GM10266 (cell line): ENCODE results near the gene PSTPIP1.

ENCODE experiments used
- DNase-seq: peaks from one replicate; pipeline ENCODE4 v3.0.0; 2012; ENCODE audit errors: extremely low spot score
- TF ChIP-seq, protein P1 (sequence below): IDR thresholded peaks from 2 replicates; pipeline ENCODE4 v1.5.1; 2012; ENCODE audit warnings: mild to moderate bottlenecking, low read depth; ENCODE audit not compliant: control insufficient read depth, insufficient read depth; ENCODE audit errors: missing control alignments

The PSTPIP1 gene

DNA sequence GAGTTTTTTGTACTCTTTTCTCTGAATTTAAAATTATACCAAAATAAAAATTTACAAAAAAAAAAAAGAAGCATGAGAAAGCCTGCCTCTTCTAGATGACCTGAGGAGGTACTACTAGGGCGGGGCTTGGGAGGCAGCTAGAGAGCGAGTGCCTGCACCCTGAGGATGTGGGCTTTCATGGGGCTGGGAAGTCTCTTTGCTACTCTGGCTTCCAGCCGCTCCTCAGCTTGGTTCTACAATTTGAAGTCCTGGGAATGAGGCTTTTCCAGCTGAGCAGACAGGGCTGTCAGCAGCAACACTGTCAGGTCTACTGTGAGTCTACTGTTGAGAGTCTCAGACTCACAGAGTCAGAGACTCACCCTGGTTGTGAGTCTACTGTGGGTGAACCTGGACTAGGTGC lies 8.2 kb upstream of the PSTPIP1 start:
- TF ChIP-seq, protein P1, sequence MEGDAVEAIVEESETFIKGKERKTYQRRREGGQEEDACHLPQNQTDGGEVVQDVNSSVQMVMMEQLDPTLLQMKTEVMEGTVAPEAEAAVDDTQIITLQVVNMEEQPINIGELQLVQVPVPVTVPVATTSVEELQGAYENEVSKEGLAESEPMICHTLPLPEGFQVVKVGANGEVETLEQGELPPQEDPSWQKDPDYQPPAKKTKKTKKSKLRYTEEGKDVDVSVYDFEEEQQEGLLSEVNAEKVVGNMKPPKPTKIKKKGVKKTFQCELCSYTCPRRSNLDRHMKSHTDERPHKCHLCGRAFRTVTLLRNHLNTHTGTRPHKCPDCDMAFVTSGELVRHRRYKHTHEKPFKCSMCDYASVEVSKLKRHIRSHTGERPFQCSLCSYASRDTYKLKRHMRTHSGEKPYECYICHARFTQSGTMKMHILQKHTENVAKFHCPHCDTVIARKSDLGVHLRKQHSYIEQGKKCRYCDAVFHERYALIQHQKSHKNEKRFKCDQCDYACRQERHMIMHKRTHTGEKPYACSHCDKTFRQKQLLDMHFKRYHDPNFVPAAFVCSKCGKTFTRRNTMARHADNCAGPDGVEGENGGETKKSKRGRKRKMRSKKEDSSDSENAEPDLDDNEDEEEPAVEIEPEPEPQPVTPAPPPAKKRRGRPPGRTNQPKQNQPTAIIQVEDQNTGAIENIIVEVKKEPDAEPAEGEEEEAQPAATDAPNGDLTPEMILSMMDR: no peak
- DNase-seq: no peak

DNA sequence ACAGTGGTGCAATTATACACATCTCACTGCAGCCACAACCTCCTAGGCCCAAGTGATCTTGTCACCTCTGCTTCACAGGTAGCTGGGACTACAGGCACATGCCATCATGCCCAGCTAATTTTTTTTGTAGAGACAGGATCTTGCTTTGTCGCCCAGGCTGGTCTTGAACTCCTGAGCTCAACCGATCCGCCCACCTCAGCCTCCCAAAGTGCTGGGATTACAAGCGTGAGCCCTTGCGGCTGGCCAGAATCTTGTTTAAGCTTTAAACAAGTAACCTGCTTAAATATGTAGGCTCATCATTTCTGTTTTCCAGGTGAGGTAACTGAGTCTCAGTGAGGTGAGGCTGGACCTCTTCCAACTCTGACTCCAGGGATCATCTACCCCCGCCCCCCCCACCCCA lies 7.7 kb upstream of the PSTPIP1 start:
- TF ChIP-seq, protein P1: no peak
- no peak for DNase-seq

DNA sequence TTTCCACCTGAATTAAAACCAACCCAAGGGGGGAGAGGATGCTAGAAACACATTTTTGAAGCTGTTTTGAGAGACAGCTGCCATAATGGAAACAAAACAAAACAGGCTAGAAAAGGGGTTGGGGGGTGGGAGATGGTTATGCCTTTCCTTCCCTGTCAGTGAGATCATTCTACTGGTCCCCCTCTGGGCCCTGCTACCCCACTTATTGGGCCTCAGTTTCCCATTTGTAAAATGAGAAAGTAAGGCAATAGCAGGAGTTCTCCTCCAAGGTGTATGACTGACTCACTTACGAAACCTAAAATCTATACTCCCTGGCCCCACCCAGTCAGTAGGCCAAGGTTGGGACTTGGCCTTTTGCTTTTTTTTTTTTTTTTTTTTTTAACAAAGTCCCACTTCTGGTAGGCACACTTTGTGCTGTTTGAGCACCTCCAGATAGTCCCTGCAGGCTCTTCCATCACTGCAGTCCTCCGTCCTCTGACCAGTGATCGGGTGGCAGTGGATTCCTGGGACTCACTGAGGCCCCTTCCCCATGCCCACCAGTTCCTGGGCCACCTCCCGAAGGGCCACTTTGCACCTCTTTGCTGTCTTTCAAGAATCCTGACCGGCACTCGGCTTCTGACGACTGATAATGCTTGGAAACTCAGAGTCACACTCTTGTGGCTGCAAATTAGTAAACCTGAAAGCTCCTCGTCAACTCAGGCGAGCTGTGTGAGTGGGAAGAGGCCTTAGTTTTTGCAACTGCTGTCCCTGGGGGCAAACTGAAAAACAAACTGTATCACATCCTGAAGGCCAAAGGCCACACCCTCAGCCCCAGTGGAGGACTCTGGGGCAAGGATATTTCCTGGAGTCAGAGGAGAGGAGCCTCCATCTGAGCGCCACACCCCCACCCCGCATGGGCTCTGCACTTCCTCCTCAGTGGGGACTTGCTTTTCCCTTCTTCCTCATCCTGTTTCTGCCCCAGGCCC lies 6.7 kb upstream of the PSTPIP1 start:
- peak; percentile 87 for DNase-seq
- TF ChIP-seq, protein P1: no peak

DNA sequence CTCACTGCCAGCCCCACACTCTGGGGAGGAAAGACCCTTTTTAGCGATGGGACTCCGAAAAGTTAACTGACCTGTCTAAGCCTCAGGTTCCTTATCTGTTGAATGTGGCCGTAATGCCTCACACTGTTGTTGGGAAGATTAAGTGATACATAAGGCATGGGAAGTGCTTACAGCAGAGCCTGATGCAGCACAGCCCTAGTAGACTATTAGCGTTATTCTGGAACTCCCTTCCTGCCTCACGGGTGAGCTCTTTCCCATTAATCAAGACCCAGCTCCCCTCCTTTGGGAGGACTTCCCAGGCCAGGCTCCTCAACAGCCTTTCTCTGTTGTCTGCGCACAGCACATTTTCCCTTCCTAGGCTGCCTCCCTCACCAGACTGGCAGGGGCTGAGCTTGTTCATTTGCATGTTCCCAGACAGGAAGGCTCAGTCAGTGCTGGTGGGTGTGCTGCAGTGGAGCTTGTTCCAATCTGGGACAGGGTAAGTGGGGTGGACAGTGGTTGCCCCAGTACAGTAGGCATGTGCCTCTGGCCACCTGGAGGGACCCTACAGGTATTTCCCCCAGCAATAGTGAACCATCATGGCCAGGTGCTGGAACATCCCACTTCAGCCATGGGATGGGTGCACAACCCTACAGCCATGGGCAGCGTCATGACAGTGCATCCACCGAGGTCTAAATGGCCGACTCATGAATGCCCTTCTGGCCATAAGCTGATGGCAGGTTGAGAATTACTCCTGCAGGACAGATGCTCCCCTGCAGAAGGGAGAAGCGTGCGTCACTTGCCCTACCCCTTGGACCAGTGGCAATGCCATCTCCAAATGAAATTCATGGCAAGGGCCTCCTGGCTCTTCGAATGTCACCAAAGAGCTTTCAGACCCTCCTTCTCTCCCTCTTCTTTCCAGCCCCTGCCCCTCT lies 5.8 kb upstream of the PSTPIP1 start:
- DNase-seq: no peak
- TF ChIP-seq, protein P1: no peak

DNA sequence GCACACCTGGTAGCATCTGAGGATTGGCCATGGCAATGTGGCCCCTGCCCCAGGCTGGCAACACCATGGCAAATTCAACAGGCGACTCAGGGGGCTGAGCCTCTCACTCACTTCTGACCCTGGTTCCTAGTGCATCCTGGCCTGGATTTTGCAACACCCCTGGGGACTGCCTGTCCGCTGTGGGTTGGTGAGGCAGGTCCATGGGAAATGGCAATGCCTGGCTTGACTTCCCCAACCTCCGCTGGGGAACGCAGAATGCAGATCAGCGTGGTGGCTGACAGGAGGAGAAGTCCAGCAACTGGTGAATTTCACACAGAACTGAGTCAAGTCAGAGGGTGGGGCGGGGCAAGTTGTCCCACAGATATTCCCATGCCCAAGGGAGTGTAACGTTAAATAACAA lies 3.9 kb upstream of the PSTPIP1 start:
- DNase-seq: no peak
- TF ChIP-seq, protein P1: no peak

DNA sequence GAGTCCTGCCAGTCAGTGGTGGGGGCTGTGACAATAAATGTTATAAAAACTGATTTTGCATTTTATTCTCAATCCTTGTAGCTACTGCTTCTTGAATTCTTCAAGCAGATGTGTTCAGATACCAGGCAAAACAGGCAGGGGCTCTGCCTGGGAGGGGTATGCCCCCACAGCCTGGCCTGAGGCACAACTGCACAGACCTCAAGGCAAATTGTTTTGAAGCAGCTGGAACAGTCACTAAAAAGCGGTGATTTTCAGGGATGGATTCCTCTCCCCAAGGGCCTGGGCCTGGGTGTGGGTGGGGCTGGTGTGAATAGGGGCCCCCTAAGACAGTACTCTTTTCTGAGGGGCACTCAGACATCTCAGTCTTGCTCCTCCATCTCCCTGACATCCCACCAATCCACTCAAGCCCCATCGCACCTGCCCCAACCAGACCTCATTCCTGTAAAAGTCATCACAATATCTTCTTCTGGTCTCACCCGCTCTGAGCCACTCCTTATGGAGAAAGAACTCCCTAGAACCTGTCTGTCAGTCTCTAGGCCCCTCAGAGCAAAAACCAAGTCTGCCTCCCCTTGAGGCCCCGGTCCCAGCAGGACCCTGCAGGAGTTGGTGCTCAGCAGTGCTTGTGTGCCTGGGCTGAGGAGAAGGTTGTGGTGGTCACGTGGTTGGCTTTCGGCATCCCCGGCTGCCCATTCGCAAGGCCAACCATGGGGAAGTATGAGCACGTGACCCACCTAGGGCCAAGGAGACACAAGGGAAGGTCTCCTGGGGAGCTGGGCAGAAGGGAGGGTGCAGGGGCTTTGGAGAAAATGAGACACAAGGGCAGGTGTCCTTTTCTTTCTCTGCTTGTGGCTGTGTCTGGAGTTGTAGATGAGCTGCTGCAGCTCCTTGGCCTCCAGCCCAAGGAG lies 2.9 kb upstream of the PSTPIP1 start:
- no peak for DNase-seq
- TF ChIP-seq, protein P1: no peak
